OCI-LY7 (cell line): ENCODE data around the gene CFAP73.
"Not testable (repeated sequence)": the region's sequence is repeated elsewhere in the genome, so short reads cannot be mapped to it uniquely, and the experiment has no call there.

Experiments
- CTCF ChIP-seq: fragments of 200-600 bp; sonication (generic); conservative IDR thresholded peaks from 2 replicates; pipeline ENCODE4 v1.5.1; 2014; ENCODE audit warnings: mild to moderate bottlenecking, antibody characterized with exemption, low read length, moderate library complexity, mixed read lengths
- EZH2phosphoT487 ChIP-seq: fragments of 200-600 bp; sonication (generic); IDR thresholded peaks from 2 replicates; pipeline ENCODE4 v1.6.1; 2018; ENCODE audit warnings: low read depth, borderline replicate concordance, mild to moderate bottlenecking, mixed run types, antibody characterized with exemption, low read length, moderate library complexity, mixed read lengths

GRCh38 chr12:113206802-113207201 is 57.3 kb downstream of the CFAP73 start:
- not testable (repeated sequence) for TF ChIP-seq CTCF, EZH2phosphoT487
